ENCODE measurements around the gene ADGRB2.

- no peak for TF ChIP-seq EP300 (IDR thresholded peaks at IDR 0.05)
- no peak for TF ChIP-seq CTCF (IDR thresholded peaks at IDR 0.05)
Measured at GRCh38 chr1:31689379-31689778, 74.8 kb downstream of the ADGRB2 start.
